Neuronal stem cell (in vitro differentiated cells): Measurements from ENCODE around the gene CARD11.

Experiments used
- DNase-seq: peaks from one replicate; pipeline ENCODE4 v3.0.0-alpha.2; 2013; ENCODE audit warnings: low spot score
- H2AFZ ChIP-seq: one replicate; pipeline ENCODE4 v1.6.1; 2013; ENCODE audit warnings: mild to moderate bottlenecking, low read length, inconsistent platforms
- H2AK5ac ChIP-seq: 2 replicates; pipeline ENCODE4 v1.6.1; 2013; ENCODE audit warnings: low read depth, mild to moderate bottlenecking, inconsistent platforms, low read length, moderate library complexity, mixed read lengths
- H2BK120ac ChIP-seq: 2 replicates; pipeline ENCODE4 v1.6.1; 2013; ENCODE audit warnings: low read depth, mild to moderate bottlenecking, inconsistent platforms, low read length, moderate library complexity, mixed read lengths
- H2BK12ac ChIP-seq: one replicate; pipeline ENCODE4 v1.6.1; 2013; ENCODE audit warnings: low read length, inconsistent platforms
- H2BK15ac ChIP-seq: 2 replicates; pipeline ENCODE4 v1.6.1; 2013; ENCODE audit warnings: mild to moderate bottlenecking, low read length, inconsistent platforms, mixed read lengths
- H2BK5ac ChIP-seq: one replicate; pipeline ENCODE4 v1.6.1; 2013; ENCODE audit warnings: inconsistent platforms, mild to moderate bottlenecking, low read length, moderate library complexity
- H3K14ac ChIP-seq: one replicate; pipeline ENCODE4 v1.6.1; 2013; ENCODE audit warnings: low read length, inconsistent platforms
- H3K18ac ChIP-seq: 2 replicates; pipeline ENCODE4 v1.6.1; 2013; ENCODE audit warnings: low read length, inconsistent platforms
- H3K23ac ChIP-seq: 2 replicates; pipeline ENCODE4 v1.6.1; 2013; ENCODE audit warnings: low read depth, mild to moderate bottlenecking, mixed read lengths, low read length, inconsistent platforms; ENCODE audit not compliant: poor library complexity
- H3K27ac ChIP-seq: replicated peaks from 3 replicates; pipeline ENCODE4 v1.5.1; 2013; ENCODE audit warnings: low read length, inconsistent platforms
- H3K27me3 ChIP-seq, 3 experiments: 2 replicates each; pipeline ENCODE4 v1.6.1; 2013; ENCODE audit warnings: low read length in 3 of 3, mild to moderate bottlenecking in 2 of 3, inconsistent platforms in 1 of 3, low read depth in 1 of 3, mixed read lengths in 1 of 3, moderate library complexity in 1 of 3; ENCODE audit not compliant: control insufficient read depth in 3 of 3, insufficient read depth in 3 of 3
- H3K36me3 ChIP-seq, 2 donors: replicated peaks in 1 of 2; 2 replicates each; pipeline ENCODE4 v1.6.1; 2013; ENCODE audit warnings: low read length in 2 of 2; ENCODE audit not compliant: control insufficient read depth in 2 of 2, insufficient read depth in 2 of 2
- H3K4ac ChIP-seq: 2 replicates; pipeline ENCODE4 v1.6.1; 2013; ENCODE audit warnings: inconsistent platforms, mild to moderate bottlenecking, low read length, moderate library complexity
- H3K4me1 ChIP-seq, 2 donors: 1 replicate in 1 of 2; 2 replicates in 1 of 2; pipeline ENCODE4 v1.6.1; 2013; ENCODE audit warnings: low read length in 2 of 2, low read depth in 1 of 2; ENCODE audit not compliant: control insufficient read depth in 2 of 2, insufficient read depth in 1 of 2
- H3K4me2 ChIP-seq: one replicate; pipeline ENCODE4 v1.6.1; 2013; ENCODE audit warnings: mild to moderate bottlenecking, low read length, inconsistent platforms; ENCODE audit not compliant: insufficient read depth, poor library complexity, severe bottlenecking
- H3K4me3 ChIP-seq, 2 donors: 2 replicates each; pipeline ENCODE4 v1.5.1; 2013; ENCODE audit warnings: low read length in 2 of 2, mild to moderate bottlenecking in 2 of 2, inconsistent platforms in 1 of 2, moderate library complexity in 1 of 2
- H3K79me1 ChIP-seq: one replicate; pipeline ENCODE4 v1.6.1; 2013; ENCODE audit warnings: low read depth, mild to moderate bottlenecking, inconsistent platforms, low read length, moderate library complexity
- H3K9ac ChIP-seq: one replicate; pipeline ENCODE4 v1.6.1; 2013; ENCODE audit warnings: mild to moderate bottlenecking, low read depth, low read length, inconsistent platforms; ENCODE audit not compliant: poor library complexity
- H3K9me3 ChIP-seq, 2 donors: replicated peaks in 1 of 2; 2 replicates each; pipeline versions ENCODE3 to v1.6.1; 2013; ENCODE audit warnings: low read length in 2 of 2, mild to moderate bottlenecking in 2 of 2, inconsistent platforms in 1 of 2, low read depth in 1 of 2, mixed read lengths in 1 of 2, moderate library complexity in 1 of 2; ENCODE audit not compliant: control insufficient read depth in 2 of 2, insufficient read depth in 1 of 2
- H4K8ac ChIP-seq: one replicate; pipeline ENCODE4 v1.6.1; 2013; ENCODE audit warnings: low read depth, mild to moderate bottlenecking, inconsistent platforms, low read length, moderate library complexity
- H4K91ac ChIP-seq: one replicate; pipeline ENCODE4 v1.6.1; 2013; ENCODE audit warnings: low read length, low read depth, mild to moderate bottlenecking, inconsistent platforms; ENCODE audit not compliant: poor library complexity
- WGBS, 2 donors: extraction: QIAGEN DNeasy Blood & Tissue Kit; methylation state at CpG; one replicate each; pipeline ENCODE4 v1.1.7; 2013; ENCODE audit warnings: missing lambda C conversion rate in 2 of 2, mixed read lengths in 1 of 2; ENCODE audit not compliant: insufficient read length in 2 of 2, insufficient replicate concordance in 1 of 2; ENCODE audit errors: extremely low coverage in 2 of 2; 5-methylcytosine and 5-hydroxymethylcytosine counted together

Gene CARD11

DNA sequence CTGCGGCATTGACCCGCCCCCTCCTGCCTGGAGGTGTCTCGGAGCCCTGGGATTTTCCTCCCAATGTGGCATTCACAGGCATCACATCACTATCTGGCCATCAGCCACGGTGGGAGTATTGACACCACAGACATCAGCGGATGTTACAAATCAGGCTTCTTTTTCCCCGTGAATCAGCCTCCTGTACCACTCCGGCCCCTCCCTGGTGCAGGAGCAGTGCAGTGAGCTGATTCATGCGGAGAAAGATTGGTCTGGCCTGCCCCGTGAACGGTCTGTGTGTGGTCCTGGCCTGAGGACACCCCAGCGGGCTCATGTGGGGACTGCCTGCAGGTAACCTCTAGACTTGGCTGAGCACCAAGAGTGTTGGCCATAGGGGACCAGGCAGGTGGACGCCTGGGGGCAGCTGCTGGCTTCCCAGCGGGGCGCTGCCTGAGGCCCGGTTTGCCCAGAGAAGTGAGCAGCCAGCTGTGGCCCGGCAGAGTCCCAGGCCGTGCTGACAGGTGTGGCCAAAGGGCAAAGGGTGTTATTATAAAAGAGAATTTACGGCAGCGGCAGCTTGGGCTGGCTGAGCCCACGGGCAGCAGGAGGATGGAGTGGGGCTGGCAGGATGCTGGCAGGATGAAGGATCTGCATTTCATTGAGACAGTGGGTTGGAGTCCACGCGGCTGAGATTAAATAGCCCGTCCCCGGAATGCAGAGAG is 167.5 kb downstream of the CARD11 start:
- peak overlapping the region; percentile 74 for H3K18ac ChIP-seq
- peak overlapping the region; percentile 27 for H2BK5ac ChIP-seq
- peak overlapping the region; percentile 17 for H3K9ac ChIP-seq
- H3K36me3 ChIP-seq, result peaks cover 0 to 2% of the 10 kb centered on the region in 2 donors
- H3K4me2 ChIP-seq, result no peak overlapping the region
- no peaks in the 10 kb centered on the region for H3K79me1 ChIP-seq
- H4K8ac ChIP-seq, result no peak overlapping the region
- peaks cover 0 to 8% of the 10 kb centered on the region in 2 donors for H3K9me3 ChIP-seq
- WGBS, 2 donors, result no CpG with 5 or more reads among the region's 24 CpGs
- H3K27me3 ChIP-seq, result no peaks in the 10 kb centered on the region
- no peak overlapping the region for H3K27ac ChIP-seq
- no peak overlapping the region for H3K4me3 ChIP-seq
- no peak for DNase-seq
- peaks cover 13 to 30% of the 10 kb centered on the region in 2 donors for H3K4me1 ChIP-seq
- H2AFZ ChIP-seq, result no peak overlapping the region
- H3K4ac ChIP-seq, result no peak overlapping the region
- no peak overlapping the region for H4K91ac ChIP-seq
- H2AK5ac ChIP-seq, result peak overlapping the region; percentile 74
- peak overlapping the region; percentile 23 for H3K14ac ChIP-seq
- no peak overlapping the region for H2BK12ac ChIP-seq
- peak overlapping the region; percentile 8 for H3K23ac ChIP-seq
- no peak overlapping the region for H2BK120ac ChIP-seq
- no peak overlapping the region for H2BK15ac ChIP-seq

DNA sequence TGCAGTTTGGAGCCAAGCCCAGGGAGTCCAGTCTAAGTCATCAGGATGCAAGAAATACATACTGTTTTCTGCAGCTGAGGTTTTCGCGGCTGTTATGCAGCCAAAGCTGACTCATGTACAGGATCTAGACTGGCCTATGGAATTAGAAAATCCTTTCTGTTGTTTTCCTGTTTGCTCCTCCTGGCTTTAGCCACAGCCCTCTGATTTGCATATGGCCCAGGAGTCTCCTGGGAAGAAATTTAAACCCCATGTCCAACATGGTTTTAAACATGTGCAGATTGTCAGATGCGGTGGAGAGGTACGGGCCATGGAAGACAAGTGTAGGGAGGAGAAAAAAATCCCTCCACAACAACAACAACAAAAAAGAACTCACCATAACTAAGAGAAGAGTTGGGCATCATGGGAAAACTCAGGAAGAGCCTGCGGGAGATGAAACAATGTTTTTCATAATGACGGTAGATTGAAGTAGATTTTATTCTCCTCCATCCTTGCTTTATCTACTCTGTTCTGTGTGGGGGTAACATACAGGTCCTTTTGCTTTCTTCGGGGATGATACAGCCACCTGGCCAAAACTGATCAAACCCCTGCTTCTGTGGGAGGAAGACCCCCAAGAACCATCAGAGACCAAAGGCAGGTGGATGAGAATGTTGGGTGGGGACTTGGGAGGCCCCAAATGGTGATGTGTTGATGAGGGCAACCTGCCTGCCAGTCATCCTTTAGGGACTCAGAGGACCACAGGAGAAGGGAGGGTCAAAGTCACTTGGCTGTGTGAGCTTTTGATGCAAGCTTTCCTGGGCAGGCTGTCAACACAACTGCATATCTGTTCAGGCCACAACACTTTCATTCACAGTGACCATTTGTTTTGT is 169.7 kb downstream of the CARD11 start:
- H3K36me3 ChIP-seq, result no peaks in the 10 kb centered on the region
- H2BK12ac ChIP-seq, result no peak overlapping the region
- H2BK120ac ChIP-seq, result no peak overlapping the region
- no peak overlapping the region for H3K27ac ChIP-seq
- no CpG with 5 or more reads among the region's 7 CpGs for WGBS, 2 donors
- H3K23ac ChIP-seq, result no peak overlapping the region
- H4K91ac ChIP-seq, result no peak overlapping the region
- H3K4ac ChIP-seq, result no peak overlapping the region
- no peak overlapping the region for H3K14ac ChIP-seq
- no peak overlapping the region for H2BK15ac ChIP-seq
- no peak overlapping the region for H2AK5ac ChIP-seq
- no peak for DNase-seq
- H3K27me3 ChIP-seq, result no peaks in the 10 kb centered on the region
- no peak overlapping the region for H3K18ac ChIP-seq
- H3K79me1 ChIP-seq, result no peaks in the 10 kb centered on the region
- no peaks in the 10 kb centered on the region for H3K9me3 ChIP-seq
- no peak overlapping the region for H3K4me2 ChIP-seq
- no peak overlapping the region for H2AFZ ChIP-seq
- no peak overlapping the region for H3K4me3 ChIP-seq
- no peak overlapping the region for H2BK5ac ChIP-seq
- H3K4me1 ChIP-seq, result peaks cover 11 to 16% of the 10 kb centered on the region in 2 donors
- no peak overlapping the region for H4K8ac ChIP-seq
- no peak overlapping the region for H3K9ac ChIP-seq

DNA sequence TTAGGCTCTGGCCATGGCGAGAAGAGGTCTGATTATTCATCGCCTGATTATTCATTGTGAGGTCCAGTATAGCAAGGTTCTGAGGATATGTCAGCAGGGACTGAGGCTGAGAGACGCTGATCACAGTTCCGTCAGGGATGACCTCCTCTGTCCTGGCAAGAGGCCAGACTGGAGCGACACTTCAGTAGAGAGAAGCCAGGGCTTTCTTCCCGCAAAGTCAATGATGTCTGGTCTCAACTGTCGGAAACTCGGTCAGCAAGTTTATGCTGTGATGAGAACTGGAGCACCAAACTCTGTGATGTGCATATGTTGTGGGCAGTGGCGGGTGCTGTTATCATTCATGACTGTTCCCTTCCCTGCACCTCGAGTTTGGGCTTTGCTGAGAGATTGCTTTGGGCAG is 170.5 kb downstream of the CARD11 start:
- Histone ChIP-seq H3K27me3 (no peaks in the 10 kb centered on the region), H4K91ac (no peak overlapping the region), H3K4ac (no peak overlapping the region), H3K4me1 (peaks cover 11 to 15% of the 10 kb centered on the region in 2 donors), H3K36me3 (no peaks in the 10 kb centered on the region), H3K4me2 (no peak overlapping the region), H3K14ac (no peak overlapping the region), H3K9me3 (no peaks in the 10 kb centered on the region), H2BK12ac (no peak overlapping the region), H2AK5ac (no peak overlapping the region), H3K27ac (no peak overlapping the region), H2BK120ac (no peak overlapping the region), H4K8ac (no peak overlapping the region), H2BK15ac (no peak overlapping the region), H3K9ac (no peak overlapping the region), H3K4me3 (no peak overlapping the region), H2AFZ (no peak overlapping the region), H3K18ac (no peak overlapping the region), H3K23ac (no peak overlapping the region), H2BK5ac (no peak overlapping the region), H3K79me1 (no peaks in the 10 kb centered on the region)
- no CpG with 5 or more reads among the region's 10 CpGs for WGBS, 2 donors
- no peak for DNase-seq

DNA sequence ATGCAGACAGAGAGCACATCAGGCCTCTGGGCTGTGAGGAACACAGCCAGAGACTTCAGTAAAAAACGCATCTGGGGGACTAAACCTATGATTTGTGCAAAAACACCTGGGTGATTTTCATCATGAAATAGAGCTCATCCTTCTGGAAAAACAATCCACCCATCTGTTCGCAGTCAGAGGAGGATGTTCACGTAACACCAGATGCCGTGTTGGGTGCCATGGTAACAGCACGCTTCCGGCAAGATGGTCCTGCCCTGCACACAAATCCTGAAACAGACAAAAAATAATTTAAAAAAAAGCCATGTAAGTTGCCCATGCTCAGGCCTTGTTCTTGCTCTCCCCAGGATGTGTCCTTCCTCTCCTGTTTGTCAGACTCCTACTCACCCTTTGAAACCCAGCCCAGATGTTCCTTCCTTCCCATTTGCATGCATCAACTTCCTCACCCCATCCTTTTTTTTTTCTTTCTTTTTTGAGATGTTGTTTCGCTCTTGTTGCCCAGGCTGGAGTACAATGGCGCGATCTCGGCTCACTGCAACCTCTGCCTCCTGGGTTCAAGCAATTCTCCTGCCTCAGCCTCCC is 171.3 kb downstream of the CARD11 start:
- Histone ChIP-seq H2BK5ac (no peak overlapping the region), H2BK120ac (no peak overlapping the region), H3K36me3 (no peaks in the 10 kb centered on the region), H3K23ac (no peak overlapping the region), H4K8ac (no peak overlapping the region), H3K4me1 (peaks cover 11 to 15% of the 10 kb centered on the region in 2 donors), H2AK5ac (no peak overlapping the region), H3K18ac (no peak overlapping the region), H3K9ac (no peak overlapping the region), H2BK12ac (no peak overlapping the region), H3K9me3 (no peaks in the 10 kb centered on the region), H2AFZ (peak overlapping the region; percentile 42), H2BK15ac (no peak overlapping the region), H3K4me2 (no peak overlapping the region), H3K4ac (no peak overlapping the region), H3K79me1 (no peaks in the 10 kb centered on the region), H3K14ac (no peak overlapping the region), H3K27ac (no peak overlapping the region), H3K4me3 (no peak overlapping the region), H4K91ac (no peak overlapping the region), H3K27me3 (no peaks in the 10 kb centered on the region)
- no peak for DNase-seq
- WGBS, 2 donors, result no CpG with 5 or more reads among the region's 10 CpGs
